DMS 273 (cell line): Measurements from ENCODE around the gene RELCH.
A peak's percentile ranks its signal among the peaks of the same experiment; 100 is the strongest.

Experiments used
- DNase-seq: peaks from one replicate; lab custom pipeline; 2025; ENCODE audit not compliant: unreplicated experiment; lab: John Stamatoyannopoulos, UW

The RELCH gene

GRCh38 chr18:62323483-62324180 is 136.6 kb downstream of the RELCH start:
- no peak for DNase-seq

- DNase-seq = no peak
Measured at GRCh38 chr18:62324181-62324828, 137.2 kb downstream of the RELCH start.

GRCh38 chr18:62324917-62325805 is 138.1 kb downstream of the RELCH start, which contains the start of gene TNFRSF11A:
Gene TNFRSF11A (plus strand): TSS chr18:62325310. CDS start chr18:62325353, 43 bp downstream.
- peak; percentile 86 for DNase-seq

GRCh38 chr18:62325806-62326645 is 139.0 kb downstream of the RELCH start:
- peak; percentile 62 for DNase-seq

- DNase-seq = no peak
Measured at GRCh38 chr18:62326646-62327348, 139.7 kb downstream of the RELCH start.

GRCh38 chr18:62327977-62328376 is 140.9 kb downstream of the RELCH start:
- no peak for DNase-seq

GRCh38 chr18:62328586-62329525 is 141.8 kb downstream of the RELCH start:
- no peak for DNase-seq

- peak; percentile 5 for DNase-seq
Measured at GRCh38 chr18:62329691-62330454, 142.8 kb downstream of the RELCH start.

GRCh38 chr18:62330650-62331049 is 143.6 kb downstream of the RELCH start:
- no peak for DNase-seq

GRCh38 chr18:62331581-62332356 is 144.7 kb downstream of the RELCH start:
- no peak for DNase-seq

GRCh38 chr18:62332431-62332830 is 145.4 kb downstream of the RELCH start:
- DNase-seq = no peak

- DNase-seq = peak; percentile 47
Measured at GRCh38 chr18:62332964-62333695, 146.1 kb downstream of the RELCH start.

GRCh38 chr18:62334120-62334519 is 147.1 kb downstream of the RELCH start:
- DNase-seq = no peak

GRCh38 chr18:62335494-62335893 is 148.4 kb downstream of the RELCH start:
- no peak for DNase-seq

- no peak for DNase-seq
Measured at GRCh38 chr18:62336618-62337017, 149.6 kb downstream of the RELCH start.

GRCh38 chr18:62337336-62337735 is 150.3 kb downstream of the RELCH start:
- no peak for DNase-seq
